ENCODE data around the gene ANKRD63. TPM values are rescaled to one million over a fixed set of nuclear protein-coding genes. Genes with fewer than 3 reads are reported as not detected.

ANKRD63 gene
- total RNA-seq, 4 donors from 2014 or later = not detected

GRCh38 chr15:40234783-40235182 lies 48.1 kb downstream of the ANKRD63 start:
- intact Hi-C loops (cut with DNase I; ENCODE audit: low total_unique reads) = no loop called here
- WGBS, 2 donors = 30 to 55% methylated on average over 4 of the region's 4 CpGs
- no peak for DNase-seq (ENCODE audit: low spot score in 2 of 2)
- no peak for TF ChIP-seq CTCF (IDR thresholded peaks at IDR 0.05)
- TF ChIP-seq POLR2A (IDR thresholded peaks at IDR 0.05) = no peak
- no peak overlapping the region for H3K4me3 ChIP-seq (ENCODE audit: low read depth, poor library complexity, severe bottlenecking)

GRCh38 chr15:40233727-40234577 lies 48.9 kb downstream of the ANKRD63 start:
- no peak for TF ChIP-seq POLR2A (IDR thresholded peaks at IDR 0.05)
- no peak overlapping the region for H3K4me3 ChIP-seq (ENCODE audit: low read depth, poor library complexity, severe bottlenecking)
- DNase-seq (ENCODE audit: low spot score in 2 of 2) = no peak
- 51 to 60% methylated on average over 11 of the region's 11 CpGs for WGBS, 2 donors
- intact Hi-C loops (cut with DNase I; ENCODE audit: low total_unique reads) = no loop called here

- intact Hi-C loops (cut with DNase I; ENCODE audit: low total_unique reads) = no loop called here
- DNase-seq (ENCODE audit: low spot score in 2 of 2) = no peak
- TF ChIP-seq POLR2A (IDR thresholded peaks at IDR 0.05) = no peak
- no peak for TF ChIP-seq CTCF (IDR thresholded peaks at IDR 0.05)
- no peak overlapping the region for H3K4me3 ChIP-seq (ENCODE audit: low read depth, poor library complexity, severe bottlenecking)
- WGBS, 2 donors = 22 to 29% methylated on average over 6 to 7 of the region's 7 CpGs
Measured at GRCh38 chr15:40232625-40233070, 50.2 kb downstream of the ANKRD63 start.

Other genes with a start within 250 kb of the ANKRD63 start
- gene SRP14, start 243.9 kb downstream of the ANKRD63 start, total RNA-seq = 100 to 1,000 TPM; 177 to 220 (median 201) TPM
- 10 to 100 TPM in 1 of 4 donors, 1 to 10 TPM in 3; 2.1 to 11.8 (median 8.4) TPM for gene BMF, start 174.2 kb downstream of the ANKRD63 start, total RNA-seq
- gene BUB1B, start 122.0 kb downstream of the ANKRD63 start, total RNA-seq = 1 to 10 TPM; 1.3 to 4.5 (median 2.1) TPM
- gene PAK6, start 44.0 kb downstream of the ANKRD63 start, total RNA-seq = 10 to 100 TPM; 48.3 to 83.9 (median 70.4) TPM
- 1 to 10 TPM in 3 of 4 donors, under 1 TPM in 1; 0.88 to 4.2 (median 2.3) TPM for gene PLCB2, start 24.9 kb upstream of the ANKRD63 start, total RNA-seq
- gene INAFM2, start 40.6 kb upstream of the ANKRD63 start, total RNA-seq = 10 to 100 TPM in 2 of 4 donors, 1 to 10 TPM in 2; 6.8 to 13.8 (median 10.0) TPM
- gene CCDC9B, start 57.9 kb upstream of the ANKRD63 start, total RNA-seq = 10 to 100 TPM; 17.4 to 28.6 (median 24.7) TPM
- gene PHGR1, start 68.0 kb upstream of the ANKRD63 start, total RNA-seq = 1 to 10 TPM in 1 of 4 donors, not detected in 3; 3.1 TPM
- gene DISP2, start 75.2 kb upstream of the ANKRD63 start, total RNA-seq = under 1 TPM in 3 of 4 donors, not detected in 1; 0.05 to 0.08 (median 0.06) TPM
- 10 to 100 TPM in 3 of 4 donors, 1 to 10 TPM in 1; 7.6 to 24.8 (median 13.1) TPM for gene KNSTRN, start 99.7 kb upstream of the ANKRD63 start, total RNA-seq
- 10 to 100 TPM in 3 of 4 donors, 1 to 10 TPM in 1; 5.9 to 21.1 (median 12.6) TPM for gene IVD, start 122.7 kb upstream of the ANKRD63 start, total RNA-seq
- 10 to 100 TPM; 12.8 to 18.5 (median 16.2) TPM for gene BAHD1, start 157.9 kb upstream of the ANKRD63 start, total RNA-seq
- gene CHST14, start 187.9 kb upstream of the ANKRD63 start, total RNA-seq = 1 to 10 TPM; 5.6 to 10.0 (median 8.8) TPM

Data from lower leg skin (tissue), 4 donors.